Type B pancreatic cell (in vitro differentiated cells): Measurements from ENCODE around the gene NIPBL. TPM values are rescaled to one million over a fixed set of nuclear protein-coding genes. Genes with fewer than 3 reads are reported as not detected.

Experiments
- DNase-seq: peaks from one replicate; pipeline ENCODE4 v3.0.0; 2021; ENCODE audit warnings: mixed read lengths; ENCODE audit not compliant: unreplicated experiment; ENCODE audit errors: extremely low spot score
- H3K27ac Mint-ChIP-seq: 2 replicates; pipeline ENCODE4 v1.8.0; 2021; ENCODE audit warnings: mild to moderate bottlenecking, mixed read lengths
- H3K27me3 Mint-ChIP-seq: 2 replicates; pipeline ENCODE4 v1.8.0; 2021; ENCODE audit warnings: mixed read lengths
- H3K36me3 Mint-ChIP-seq: 2 replicates; pipeline ENCODE4 v1.8.0; 2021; ENCODE audit warnings: mixed read lengths
- H3K4me1 Mint-ChIP-seq: one replicate; pipeline ENCODE4 v1.8.0; 2021; ENCODE audit warnings: mixed read lengths; ENCODE audit not compliant: unreplicated experiment
- H3K4me3 Mint-ChIP-seq: 2 replicates; pipeline ENCODE4 v1.8.0; 2021; ENCODE audit warnings: mild to moderate bottlenecking, mixed read lengths
- H3K9me3 Mint-ChIP-seq: 2 replicates; pipeline ENCODE4 v1.8.0; 2021; ENCODE audit warnings: mixed read lengths
- total RNA-seq: library from RNA; stranded (reverse); gene quantifications from 2 replicates; pipeline ENCODE4 v1.2.1, GENCODE V29; 2021; ENCODE audit warnings: low replicate concordance
- TF ChIP-seq, protein P1 (sequence below): fragments of 200-600 bp; sonication (generic); conservative IDR thresholded peaks from 2 replicates; pipeline ENCODE4 v1.5.0; 2021; ENCODE audit warnings: antibody characterized with exemption, mild to moderate bottlenecking

Gene NIPBL
- total RNA-seq, 1 donor from 2014 or later: 65.7 TPM

GRCh38 chr5:36946101-36946500 is 69.5 kb downstream of the NIPBL start:
- no peaks in the 10 kb centered on the region for H3K36me3 Mint-ChIP-seq
- no peak for DNase-seq

DNA sequence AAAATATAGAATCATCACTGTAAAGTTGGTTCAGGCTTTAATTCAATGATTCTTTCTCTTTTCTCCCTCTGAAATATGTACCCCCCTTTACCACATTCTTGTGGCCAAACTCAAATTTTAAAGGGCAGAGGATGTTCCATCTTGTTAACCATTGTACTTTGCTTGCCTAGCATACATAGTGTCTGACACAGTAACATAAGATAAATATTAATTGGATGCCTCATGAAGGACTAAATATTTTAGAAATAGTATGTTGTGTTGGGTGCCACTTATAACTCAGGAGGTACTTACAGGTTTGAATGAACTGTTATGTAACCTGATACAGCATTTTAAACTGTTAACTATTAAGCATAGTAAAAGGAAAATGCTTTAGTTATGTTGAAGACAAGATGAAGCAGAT is 71.5 kb downstream of the NIPBL start:
- TF ChIP-seq, protein P1, sequence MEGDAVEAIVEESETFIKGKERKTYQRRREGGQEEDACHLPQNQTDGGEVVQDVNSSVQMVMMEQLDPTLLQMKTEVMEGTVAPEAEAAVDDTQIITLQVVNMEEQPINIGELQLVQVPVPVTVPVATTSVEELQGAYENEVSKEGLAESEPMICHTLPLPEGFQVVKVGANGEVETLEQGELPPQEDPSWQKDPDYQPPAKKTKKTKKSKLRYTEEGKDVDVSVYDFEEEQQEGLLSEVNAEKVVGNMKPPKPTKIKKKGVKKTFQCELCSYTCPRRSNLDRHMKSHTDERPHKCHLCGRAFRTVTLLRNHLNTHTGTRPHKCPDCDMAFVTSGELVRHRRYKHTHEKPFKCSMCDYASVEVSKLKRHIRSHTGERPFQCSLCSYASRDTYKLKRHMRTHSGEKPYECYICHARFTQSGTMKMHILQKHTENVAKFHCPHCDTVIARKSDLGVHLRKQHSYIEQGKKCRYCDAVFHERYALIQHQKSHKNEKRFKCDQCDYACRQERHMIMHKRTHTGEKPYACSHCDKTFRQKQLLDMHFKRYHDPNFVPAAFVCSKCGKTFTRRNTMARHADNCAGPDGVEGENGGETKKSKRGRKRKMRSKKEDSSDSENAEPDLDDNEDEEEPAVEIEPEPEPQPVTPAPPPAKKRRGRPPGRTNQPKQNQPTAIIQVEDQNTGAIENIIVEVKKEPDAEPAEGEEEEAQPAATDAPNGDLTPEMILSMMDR: no peak
- Mint-ChIP-seq H3K4me1 (peaks cover 21% of the 10 kb centered on the region), H3K4me3 (no peak overlapping the region), H3K9me3 (no peaks in the 10 kb centered on the region), H3K27ac (no peak overlapping the region), H3K27me3 (no peaks in the 10 kb centered on the region), H3K36me3 (no peaks in the 10 kb centered on the region)
- no peak for DNase-seq

More at GRCh38 chr5:36946101-36946500, 69.5 kb downstream of the NIPBL start:
- H3K4me3 Mint-ChIP-seq: no peak overlapping the region
- TF ChIP-seq, protein P1: no peak
- H3K4me1 Mint-ChIP-seq: peaks cover 20% of the 10 kb centered on the region
- no peaks in the 10 kb centered on the region for H3K27me3 Mint-ChIP-seq
- H3K27ac Mint-ChIP-seq: no peak overlapping the region
- H3K9me3 Mint-ChIP-seq: no peaks in the 10 kb centered on the region

- no peak overlapping the region for H3K27ac Mint-ChIP-seq
- no peaks in the 10 kb centered on the region for H3K27me3 Mint-ChIP-seq
- no peaks in the 10 kb centered on the region for H3K9me3 Mint-ChIP-seq
- H3K4me1 Mint-ChIP-seq: peaks cover 20% of the 10 kb centered on the region
- no peak overlapping the region for H3K4me3 Mint-ChIP-seq
- TF ChIP-seq, protein P1: no peak
- no peaks in the 10 kb centered on the region for H3K36me3 Mint-ChIP-seq
- no peak for DNase-seq
Observed at GRCh38 chr5:36948650-36949049, 72.1 kb downstream of the NIPBL start.

DNA sequence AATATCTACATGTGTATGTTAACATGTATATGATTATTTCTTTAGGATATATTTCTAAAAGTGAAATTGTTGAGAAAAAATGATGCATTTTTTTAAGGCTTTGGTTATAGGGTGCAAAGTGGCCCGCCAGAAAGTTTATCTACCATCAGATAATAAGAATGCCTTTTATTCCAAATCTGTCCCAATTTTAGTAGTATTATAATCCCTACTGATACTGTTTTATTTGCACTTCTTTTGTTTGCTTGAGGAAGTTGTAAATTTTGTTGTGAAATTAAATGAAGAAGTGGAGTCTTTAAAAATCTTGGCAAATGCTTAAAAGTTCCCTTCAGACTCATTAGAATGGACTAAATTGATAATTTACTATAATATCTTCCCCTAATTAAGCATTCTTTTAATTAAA is 73.0 kb downstream of the NIPBL start:
- Mint-ChIP-seq H3K9me3 (no peaks in the 10 kb centered on the region), H3K27me3 (no peaks in the 10 kb centered on the region), H3K27ac (no peak overlapping the region), H3K4me1 (peaks cover 17% of the 10 kb centered on the region), H3K4me3 (no peak overlapping the region), H3K36me3 (no peaks in the 10 kb centered on the region)
- no peak for DNase-seq
- TF ChIP-seq, protein P1: no peak

DNA sequence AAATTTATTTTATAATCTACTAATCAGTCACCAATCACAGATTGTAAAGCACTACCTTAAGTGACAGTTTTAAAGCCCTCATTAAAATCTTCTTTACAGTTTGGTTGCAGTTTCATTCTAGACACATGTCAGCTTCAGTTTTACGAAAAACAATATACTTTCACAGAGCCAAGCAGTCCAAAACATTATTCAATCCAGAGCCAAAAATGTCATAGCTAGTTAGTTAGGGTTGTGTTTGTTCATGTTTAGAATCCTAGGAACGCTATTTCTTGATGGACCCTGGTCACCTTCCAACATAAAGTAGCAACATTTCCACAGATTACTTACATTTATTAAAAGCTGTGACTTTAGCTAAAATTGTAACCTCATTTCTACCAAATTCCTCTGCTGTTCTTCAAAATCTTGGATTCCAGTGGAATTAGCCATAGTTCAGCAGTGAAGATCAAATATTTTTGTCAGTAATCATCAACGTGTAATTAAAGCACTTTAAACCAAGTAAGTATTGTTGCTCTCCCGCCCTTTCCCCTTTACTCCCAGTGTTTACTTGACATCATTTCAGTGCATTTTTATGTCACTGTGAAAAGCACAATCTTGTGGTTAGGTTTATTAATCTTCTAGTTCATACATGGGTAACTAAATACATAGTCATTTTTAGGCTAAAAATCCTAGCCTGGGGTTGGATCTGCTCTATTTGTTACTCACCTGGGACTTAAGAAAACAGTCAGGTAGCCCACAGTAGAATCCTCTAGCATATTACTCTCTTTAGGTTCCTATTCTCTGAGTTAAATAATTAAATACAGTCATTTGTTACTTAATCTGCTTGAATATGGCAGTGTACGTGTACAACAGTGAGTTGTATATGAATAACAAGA is 74.3 kb downstream of the NIPBL start:
- Mint-ChIP-seq H3K27ac (no peak overlapping the region), H3K4me3 (no peak overlapping the region), H3K4me1 (peaks cover 14% of the 10 kb centered on the region), H3K9me3 (no peaks in the 10 kb centered on the region), H3K36me3 (no peaks in the 10 kb centered on the region), H3K27me3 (no peaks in the 10 kb centered on the region)
- TF ChIP-seq, protein P1: no peak
- DNase-seq: no peak
